ENCODE measurements around the gene NARF. TPM values are rescaled to one million over a fixed set of nuclear protein-coding genes. Genes with fewer than 3 reads are reported as not detected.

Gene NARF
- polyA plus RNA-seq, 1 donor from 2014 or later = 76.2 TPM

- peaks cover 1% of the 10 kb centered on the region for H3K27me3 Mint-ChIP-seq
- H3K4me1 Mint-ChIP-seq = peaks cover 10 to 19% (median 18%) of the 10 kb centered on the region in 3 donors
- H3K9me3 Mint-ChIP-seq = no peaks in the 10 kb centered on the region
- peak overlapping the region in 1 of 4 donors; percentile 11 for H3K4me3 Mint-ChIP-seq
- H3K27ac Mint-ChIP-seq = no peak overlapping the region
- peaks cover 9% of the 10 kb centered on the region for H3K36me3 Mint-ChIP-seq
Measured at GRCh38 chr17:82489851-82490511, 31.4 kb downstream of the NARF start.

- Mint-ChIP-seq H3K4me3 (peak overlapping the region in 1 of 4 donors; percentile 11), H3K27ac (no peak overlapping the region), H3K4me1 (peaks cover 10 to 19% (median 18%) of the 10 kb centered on the region in 3 donors), H3K9me3 (no peaks in the 10 kb centered on the region), H3K27me3 (peaks cover 1% of the 10 kb centered on the region), H3K36me3 (peaks cover 9% of the 10 kb centered on the region)
Measured at GRCh38 chr17:82490512-82491195, 32.1 kb downstream of the NARF start.

- Mint-ChIP-seq H3K4me1 (peaks cover 10 to 18% (median 15%) of the 10 kb centered on the region in 3 donors), H3K4me3 (peak overlapping the region in 1 of 4 donors; percentile 11), H3K27me3 (peaks cover 1% of the 10 kb centered on the region), H3K36me3 (peaks cover 5% of the 10 kb centered on the region), H3K9me3 (no peaks in the 10 kb centered on the region), H3K27ac (peak overlapping the region; percentile 43 to 99 (median 56))
Measured at GRCh38 chr17:82491196-82491530, 32.6 kb downstream of the NARF start.

- Mint-ChIP-seq H3K27me3 (peaks cover 1% of the 10 kb centered on the region), H3K9me3 (no peaks in the 10 kb centered on the region), H3K4me3 (no peak overlapping the region), H3K4me1 (peaks cover 10 to 18% (median 15%) of the 10 kb centered on the region in 3 donors), H3K36me3 (peaks cover 5% of the 10 kb centered on the region), H3K27ac (peak overlapping the region; percentile 43 to 99 (median 56))
Measured at GRCh38 chr17:82491533-82491932, 33.0 kb downstream of the NARF start.

- peak overlapping the region in 2 of 4 donors; percentile 12 to 77 for H3K4me3 Mint-ChIP-seq
- peaks cover 5% of the 10 kb centered on the region for H3K36me3 Mint-ChIP-seq
- H3K9me3 Mint-ChIP-seq = no peaks in the 10 kb centered on the region
- peaks cover 14 to 18% (median 17%) of the 10 kb centered on the region in 3 donors for H3K4me1 Mint-ChIP-seq
- peaks cover 1% of the 10 kb centered on the region for H3K27me3 Mint-ChIP-seq
- H3K27ac Mint-ChIP-seq = peak overlapping the region in 1 of 3 donors; percentile 99
Measured at GRCh38 chr17:82492643-82493225, 34.2 kb downstream of the NARF start.

GRCh38 chr17:82493226-82493781 lies 34.8 kb downstream of the NARF start:
- Mint-ChIP-seq H3K27ac (peak overlapping the region in 2 of 3 donors; percentile 98 to 99), H3K36me3 (peaks cover 5% of the 10 kb centered on the region)

GRCh38 chr17:82494236-82495055 lies 35.9 kb downstream of the NARF start:
- no peaks in the 10 kb centered on the region for H3K36me3 Mint-ChIP-seq

More at GRCh38 chr17:82493226-82493781, 34.8 kb downstream of the NARF start:
- Mint-ChIP-seq H3K4me1 (peaks cover 15 to 21% (median 21%) of the 10 kb centered on the region in 3 donors), H3K9me3 (no peaks in the 10 kb centered on the region), H3K27me3 (peaks cover 1% of the 10 kb centered on the region), H3K4me3 (peak overlapping the region in 1 of 4 donors; percentile 77)

GRCh38 chr17:82495844-82496528 lies 37.4 kb downstream of the NARF start:
- Mint-ChIP-seq H3K27me3 (peaks cover 1% of the 10 kb centered on the region), H3K9me3 (no peaks in the 10 kb centered on the region)

More at GRCh38 chr17:82494236-82495055, 35.9 kb downstream of the NARF start:
- H3K9me3 Mint-ChIP-seq = no peaks in the 10 kb centered on the region
- peaks cover 1% of the 10 kb centered on the region for H3K27me3 Mint-ChIP-seq
- peaks cover 15 to 25% (median 21%) of the 10 kb centered on the region in 3 donors for H3K4me1 Mint-ChIP-seq
- peak overlapping the region; percentile 98 to 99 (median 99) for H3K27ac Mint-ChIP-seq
- peak overlapping the region; percentile 78 to 90 (median 82) for H3K4me3 Mint-ChIP-seq

GRCh38 chr17:82496529-82497434 lies 38.2 kb downstream of the NARF start:
- Mint-ChIP-seq H3K9me3 (no peaks in the 10 kb centered on the region), H3K4me3 (peak overlapping the region; percentile 85 to 97 (median 87)), H3K27me3 (peaks cover 1% of the 10 kb centered on the region), H3K36me3 (no peaks in the 10 kb centered on the region), H3K4me1 (peaks cover 15 to 20% (median 17%) of the 10 kb centered on the region in 3 donors), H3K27ac (peak overlapping the region; percentile 90 to 97 (median 92))

More at GRCh38 chr17:82495844-82496528, 37.4 kb downstream of the NARF start:
- Mint-ChIP-seq H3K4me1 (peaks cover 15 to 20% (median 17%) of the 10 kb centered on the region in 3 donors), H3K36me3 (no peaks in the 10 kb centered on the region), H3K27ac (peak overlapping the region; percentile 74 to 92 (median 90)), H3K4me3 (peak overlapping the region; percentile 84 to 88 (median 86))

GRCh38 chr17:82497483-82498405 lies 39.2 kb downstream of the NARF start:
- H3K9me3 Mint-ChIP-seq = no peaks in the 10 kb centered on the region
- peak overlapping the region; percentile 92 to 97 (median 95) for H3K27ac Mint-ChIP-seq
- peaks cover 1% of the 10 kb centered on the region for H3K27me3 Mint-ChIP-seq
- no peaks in the 10 kb centered on the region for H3K36me3 Mint-ChIP-seq
- peak overlapping the region; percentile 86 to 97 (median 92) for H3K4me3 Mint-ChIP-seq
- peaks cover 14 to 23% (median 17%) of the 10 kb centered on the region in 3 donors for H3K4me1 Mint-ChIP-seq

- H3K27ac Mint-ChIP-seq = no peak overlapping the region
Measured at GRCh38 chr17:82502207-82502606, 43.7 kb downstream of the NARF start.

GRCh38 chr17:82503094-82503727 lies 44.7 kb downstream of the NARF start:
- Mint-ChIP-seq H3K27me3 (no peaks in the 10 kb centered on the region), H3K36me3 (no peaks in the 10 kb centered on the region), H3K27ac (no peak overlapping the region), H3K9me3 (peaks cover 0 to 3% (median 1%) of the 10 kb centered on the region in 3 donors), H3K4me3 (no peak overlapping the region), H3K4me1 (peaks cover 11 to 21% (median 12%) of the 10 kb centered on the region in 3 donors)

More at GRCh38 chr17:82502207-82502606, 43.7 kb downstream of the NARF start:
- Mint-ChIP-seq H3K27me3 (no peaks in the 10 kb centered on the region), H3K4me1 (peaks cover 10 to 18% (median 11%) of the 10 kb centered on the region in 3 donors), H3K36me3 (no peaks in the 10 kb centered on the region), H3K4me3 (no peak overlapping the region), H3K9me3 (no peaks in the 10 kb centered on the region)

All from IgD-negative memory B cell (primary cell).